ENCODE data around the gene FHAD1.
A peak's percentile ranks its signal among the peaks of the same experiment; 100 is the strongest.

Gene FHAD1

DNA sequence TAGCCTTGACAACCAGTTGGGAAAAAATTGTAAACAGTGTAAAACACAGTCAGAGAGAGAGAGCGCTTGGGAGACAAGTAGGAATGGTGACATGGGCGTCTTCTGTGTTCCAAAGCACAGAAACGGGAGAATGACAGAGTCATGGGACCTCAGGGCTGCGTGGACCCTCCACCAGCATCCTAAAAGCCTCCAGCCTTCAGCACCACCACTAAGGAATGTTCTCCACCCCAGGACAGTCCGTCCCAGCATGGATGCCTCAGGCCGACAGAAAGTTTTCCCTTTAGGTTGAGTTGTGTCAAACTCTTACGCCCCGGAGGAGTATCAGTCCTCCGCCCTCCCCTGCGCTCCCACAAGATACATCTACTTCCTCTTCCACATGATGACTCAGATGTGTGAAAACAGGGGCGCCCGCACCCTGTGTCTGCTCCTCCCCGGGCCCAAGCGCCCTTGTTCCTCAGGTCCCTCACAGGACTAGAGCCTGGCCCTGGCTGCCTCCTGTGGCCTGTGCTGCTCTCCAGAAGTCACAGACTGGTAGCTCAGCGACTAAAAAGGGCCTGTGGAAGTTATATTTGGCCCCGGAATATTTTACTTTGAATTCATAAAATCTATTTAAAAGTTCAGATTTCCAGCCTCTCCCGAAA lies 98.8 kb downstream of the FHAD1 start:
- H3K36me3 ChIP-seq (ENCODE audit: low read depth), result no peaks in the 10 kb centered on the region
- TF ChIP-seq, protein P1, sequence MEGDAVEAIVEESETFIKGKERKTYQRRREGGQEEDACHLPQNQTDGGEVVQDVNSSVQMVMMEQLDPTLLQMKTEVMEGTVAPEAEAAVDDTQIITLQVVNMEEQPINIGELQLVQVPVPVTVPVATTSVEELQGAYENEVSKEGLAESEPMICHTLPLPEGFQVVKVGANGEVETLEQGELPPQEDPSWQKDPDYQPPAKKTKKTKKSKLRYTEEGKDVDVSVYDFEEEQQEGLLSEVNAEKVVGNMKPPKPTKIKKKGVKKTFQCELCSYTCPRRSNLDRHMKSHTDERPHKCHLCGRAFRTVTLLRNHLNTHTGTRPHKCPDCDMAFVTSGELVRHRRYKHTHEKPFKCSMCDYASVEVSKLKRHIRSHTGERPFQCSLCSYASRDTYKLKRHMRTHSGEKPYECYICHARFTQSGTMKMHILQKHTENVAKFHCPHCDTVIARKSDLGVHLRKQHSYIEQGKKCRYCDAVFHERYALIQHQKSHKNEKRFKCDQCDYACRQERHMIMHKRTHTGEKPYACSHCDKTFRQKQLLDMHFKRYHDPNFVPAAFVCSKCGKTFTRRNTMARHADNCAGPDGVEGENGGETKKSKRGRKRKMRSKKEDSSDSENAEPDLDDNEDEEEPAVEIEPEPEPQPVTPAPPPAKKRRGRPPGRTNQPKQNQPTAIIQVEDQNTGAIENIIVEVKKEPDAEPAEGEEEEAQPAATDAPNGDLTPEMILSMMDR (IDR thresholded peaks at IDR 0.05; ENCODE audit: poor library complexity, severe bottlenecking), result no peak
- ATAC-seq (ENCODE audit: low read depth) (peak; percentile 76), DNase-seq (ENCODE audit: low spot score) (no peak)
- H3K4me1 ChIP-seq (ENCODE audit: insufficient read depth, poor library complexity, severe bottlenecking), result peaks cover 32% of the 10 kb centered on the region
- H3K27ac ChIP-seq (ENCODE audit: poor library complexity, severe bottlenecking), result peak overlapping the region; percentile 55
- no peaks in the 10 kb centered on the region for H3K27me3 ChIP-seq (ENCODE audit: insufficient read depth, poor library complexity, severe bottlenecking)
- no peaks in the 10 kb centered on the region for H3K9me3 ChIP-seq (ENCODE audit: severe bottlenecking)
- no peak overlapping the region for H3K4me3 ChIP-seq (ENCODE audit: severe bottlenecking)

DNA sequence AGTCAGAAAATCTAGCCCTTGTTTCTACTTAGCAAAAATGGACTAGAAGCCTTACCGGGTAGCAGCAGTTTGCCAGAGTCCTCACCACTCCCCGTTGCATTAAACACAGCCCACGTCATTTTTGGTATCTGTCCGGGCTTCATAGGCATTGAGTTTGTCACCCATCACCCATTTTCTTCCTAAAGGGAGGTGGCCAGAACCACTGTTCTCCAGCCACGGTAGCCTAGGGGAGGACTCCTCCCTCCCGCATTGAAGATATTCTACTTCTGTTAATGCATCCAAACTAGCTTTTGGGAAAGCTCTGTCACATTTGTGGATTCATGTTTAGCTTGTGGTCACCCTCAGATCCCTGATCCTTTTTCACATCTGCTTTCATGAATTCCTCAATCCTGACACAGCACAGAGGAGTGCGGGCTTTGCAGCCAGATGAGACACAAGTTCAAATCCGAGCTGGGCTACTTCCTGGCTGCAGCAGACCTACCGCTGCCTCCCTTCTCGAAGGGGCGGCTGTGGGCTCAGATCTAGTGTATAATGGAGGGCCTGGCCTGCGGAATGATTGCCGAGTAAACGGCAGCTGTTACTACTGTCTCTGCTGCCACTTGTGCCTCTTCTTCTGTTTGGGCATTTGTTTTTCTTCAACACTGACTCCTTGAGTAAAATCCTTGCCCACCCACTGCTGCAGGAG lies 99.5 kb downstream of the FHAD1 start:
- no peak for ATAC-seq (ENCODE audit: low read depth)
- H3K27ac ChIP-seq (ENCODE audit: poor library complexity, severe bottlenecking), result peak overlapping the region; percentile 55
- H3K9me3 ChIP-seq (ENCODE audit: severe bottlenecking), result no peaks in the 10 kb centered on the region
- H3K36me3 ChIP-seq (ENCODE audit: low read depth), result no peaks in the 10 kb centered on the region
- TF ChIP-seq, protein P1 (IDR thresholded peaks at IDR 0.05; ENCODE audit: poor library complexity, severe bottlenecking), result no peak
- H3K4me1 ChIP-seq (ENCODE audit: insufficient read depth, poor library complexity, severe bottlenecking), result peaks cover 32% of the 10 kb centered on the region
- DNase-seq (ENCODE audit: low spot score), result no peak
- no peak overlapping the region for H3K4me3 ChIP-seq (ENCODE audit: severe bottlenecking)
- H3K27me3 ChIP-seq (ENCODE audit: insufficient read depth, poor library complexity, severe bottlenecking), result no peaks in the 10 kb centered on the region

DNA sequence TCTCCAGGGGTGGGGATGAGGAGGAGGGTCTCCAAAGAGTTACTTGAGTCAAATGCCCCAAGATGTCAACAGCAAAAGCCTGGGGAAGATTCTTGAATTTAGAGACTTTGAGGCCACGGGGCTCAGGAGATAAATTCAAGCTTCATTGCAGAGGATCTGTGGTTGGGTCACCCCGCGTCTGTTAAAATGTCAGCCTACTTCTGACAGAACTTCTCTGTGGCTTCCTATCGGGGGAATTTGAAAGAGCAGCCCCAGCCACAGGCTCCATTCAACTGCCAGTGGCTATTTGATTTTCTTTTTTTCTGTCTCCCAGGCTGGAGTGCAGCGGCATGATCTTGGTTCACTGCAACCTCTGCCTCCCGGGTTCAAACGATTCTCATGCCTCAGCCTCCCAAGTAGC lies 100.2 kb downstream of the FHAD1 start:
- TF ChIP-seq, protein P1 (IDR thresholded peaks at IDR 0.05; ENCODE audit: poor library complexity, severe bottlenecking), result no peak
- Histone ChIP-seq H3K4me1 (ENCODE audit: insufficient read depth, poor library complexity, severe bottlenecking) (peaks cover 31% of the 10 kb centered on the region), H3K9me3 (ENCODE audit: severe bottlenecking) (no peaks in the 10 kb centered on the region), H3K27me3 (ENCODE audit: insufficient read depth, poor library complexity, severe bottlenecking) (no peaks in the 10 kb centered on the region), H3K36me3 (ENCODE audit: low read depth) (no peaks in the 10 kb centered on the region), H3K27ac (ENCODE audit: poor library complexity, severe bottlenecking) (no peak overlapping the region), H3K4me3 (ENCODE audit: severe bottlenecking) (no peak overlapping the region)
- ATAC-seq (ENCODE audit: low read depth) (no peak), DNase-seq (ENCODE audit: low spot score) (no peak)

DNA sequence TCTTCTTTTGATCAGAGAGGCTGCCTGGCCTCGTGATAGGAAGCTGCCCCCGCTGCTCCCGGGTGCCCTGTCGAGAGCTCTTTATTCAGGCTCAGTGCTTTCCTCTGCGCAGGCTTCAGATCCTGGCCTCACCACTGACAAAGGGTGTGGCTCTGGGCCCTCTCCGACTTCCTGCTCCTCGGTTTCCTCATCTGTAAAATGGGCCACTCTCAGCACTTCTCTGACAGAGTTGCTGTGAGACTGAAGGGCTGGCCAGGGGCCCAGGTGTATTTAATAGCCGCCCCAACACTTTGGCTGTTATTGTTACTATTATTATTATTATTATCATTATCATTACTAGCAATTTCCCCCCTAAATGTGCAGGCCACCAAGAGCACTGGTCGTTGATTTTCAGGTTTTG lies 101.6 kb downstream of the FHAD1 start:
- Histone ChIP-seq H3K9me3 (ENCODE audit: severe bottlenecking) (no peaks in the 10 kb centered on the region), H3K27ac (ENCODE audit: poor library complexity, severe bottlenecking) (no peak overlapping the region), H3K4me1 (ENCODE audit: insufficient read depth, poor library complexity, severe bottlenecking) (peaks cover 36% of the 10 kb centered on the region), H3K36me3 (ENCODE audit: low read depth) (no peaks in the 10 kb centered on the region), H3K27me3 (ENCODE audit: insufficient read depth, poor library complexity, severe bottlenecking) (no peaks in the 10 kb centered on the region), H3K4me3 (ENCODE audit: severe bottlenecking) (no peak overlapping the region)
- TF ChIP-seq, protein P1 (IDR thresholded peaks at IDR 0.05; ENCODE audit: poor library complexity, severe bottlenecking), result no peak
- ATAC-seq (ENCODE audit: low read depth), result no peak
- no peak for DNase-seq (ENCODE audit: low spot score)

DNA sequence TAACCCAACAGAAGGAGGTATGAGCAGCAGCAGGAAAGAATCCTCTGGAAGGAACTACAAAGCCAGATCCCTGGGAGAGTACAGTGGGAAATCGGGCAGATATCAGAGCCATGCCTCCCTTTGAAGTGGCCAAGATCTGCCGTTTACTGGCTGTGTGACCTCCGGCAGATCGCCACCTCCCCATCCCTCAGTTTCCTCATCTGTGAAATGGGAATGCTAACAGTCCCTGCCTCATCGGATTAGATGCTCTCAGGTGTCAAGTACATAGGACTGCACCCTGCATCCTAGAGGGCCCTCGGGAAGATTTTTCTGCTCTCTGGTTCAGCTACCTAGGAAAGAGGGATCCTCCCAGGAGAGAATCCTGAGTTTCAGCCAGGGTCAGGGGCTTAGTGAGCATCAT lies 102.1 kb downstream of the FHAD1 start:
- H3K4me1 ChIP-seq (ENCODE audit: insufficient read depth, poor library complexity, severe bottlenecking), result peaks cover 37% of the 10 kb centered on the region
- DNase-seq (ENCODE audit: low spot score) (no peak), ATAC-seq (ENCODE audit: low read depth) (no peak)
- H3K27me3 ChIP-seq (ENCODE audit: insufficient read depth, poor library complexity, severe bottlenecking), result no peaks in the 10 kb centered on the region
- TF ChIP-seq, protein P1 (IDR thresholded peaks at IDR 0.05; ENCODE audit: poor library complexity, severe bottlenecking), result no peak
- no peak overlapping the region for H3K4me3 ChIP-seq (ENCODE audit: severe bottlenecking)
- H3K27ac ChIP-seq (ENCODE audit: poor library complexity, severe bottlenecking), result no peak overlapping the region
- H3K36me3 ChIP-seq (ENCODE audit: low read depth), result no peaks in the 10 kb centered on the region
- no peaks in the 10 kb centered on the region for H3K9me3 ChIP-seq (ENCODE audit: severe bottlenecking)
